ENCODE measurements around the gene PTPN20.
A peak's percentile ranks its signal among the peaks of the same experiment; 100 is the strongest.

The PTPN20 gene

DNA sequence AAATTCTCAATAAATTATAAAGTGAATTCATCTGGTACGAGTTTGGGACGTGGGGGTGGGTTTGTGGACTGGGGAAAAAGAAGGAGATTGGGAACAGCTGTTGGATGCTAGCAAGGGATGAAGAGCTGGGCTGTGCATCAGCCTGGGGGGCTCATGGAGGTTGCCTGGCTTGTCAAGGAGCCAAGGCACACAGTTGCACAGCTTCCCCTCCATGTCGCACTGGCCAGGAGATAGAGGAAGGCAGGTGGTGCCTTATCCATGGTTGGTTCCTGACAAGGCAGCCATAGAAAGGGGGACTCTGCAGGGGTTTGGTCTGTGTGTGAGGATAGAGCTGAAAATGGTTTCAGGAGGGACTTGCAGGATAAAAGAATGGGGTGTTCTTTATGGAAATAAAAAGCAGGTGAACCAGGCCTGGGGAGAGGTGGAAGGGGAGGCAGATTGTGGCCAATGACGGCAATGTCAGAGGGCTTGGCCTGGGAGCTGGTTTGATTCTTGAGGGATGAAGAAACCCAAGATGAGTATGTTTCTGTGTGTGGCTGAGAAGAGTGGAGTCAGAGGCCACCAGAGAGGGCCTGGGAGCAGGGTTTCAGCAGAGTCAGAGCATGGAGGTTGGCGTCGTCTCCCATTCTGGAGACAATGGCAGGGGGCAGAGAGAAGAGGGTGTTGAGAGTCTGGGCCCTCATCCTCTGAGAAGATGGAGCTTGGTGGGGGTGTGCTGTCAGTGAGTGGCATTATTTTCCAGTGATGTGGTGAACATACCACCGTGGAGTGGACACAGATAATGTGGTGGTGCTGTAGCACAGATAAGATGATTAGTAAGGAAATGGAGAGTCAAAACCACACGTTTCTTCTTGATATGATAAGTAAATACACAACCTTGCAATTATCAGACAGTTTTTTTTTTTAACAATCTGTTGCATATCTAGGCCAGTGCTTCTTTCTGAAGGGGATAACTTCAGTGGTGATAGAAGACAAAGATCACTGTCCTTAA lies 108.2 kb downstream of the PTPN20 start:
- Mint-ChIP-seq H3K27me3 (peaks cover 0 to 17% of the 10 kb centered on the region in 2 donors), H3K9me3 (no peaks in the 10 kb centered on the region), H3K36me3 (ENCODE audit: insufficient read depth) (no peaks in the 10 kb centered on the region), H3K4me1 (ENCODE audit: low read depth in 2 of 2) (peaks cover 0 to 4% of the 10 kb centered on the region in 2 donors), H3K27ac (no peak overlapping the region), H3K4me3 (no peak overlapping the region)
- ATAC-seq (replicated peaks) (no peak), DNase-seq (no peak)

DNA sequence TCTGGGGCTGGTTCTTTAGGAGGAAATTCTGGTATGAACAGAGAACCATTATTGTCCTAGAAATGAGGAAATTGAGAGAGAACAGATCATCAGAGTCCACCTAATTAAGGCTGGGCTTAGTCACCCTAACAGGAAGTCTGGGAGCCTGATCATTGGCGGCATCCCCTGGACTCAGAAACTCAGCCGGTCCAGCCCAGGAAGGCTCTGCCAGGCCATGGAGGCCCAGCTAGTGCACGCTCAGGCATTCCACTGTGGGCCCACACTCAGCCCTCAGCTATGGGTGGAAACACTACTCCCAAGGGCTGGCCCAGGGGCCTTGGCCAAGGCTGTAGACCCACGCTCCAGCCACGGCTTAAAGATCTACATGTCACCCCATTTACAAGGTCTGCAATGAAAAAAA lies 109.2 kb downstream of the PTPN20 start:
- Mint-ChIP-seq H3K27me3 (peaks cover 0 to 17% of the 10 kb centered on the region in 2 donors), H3K36me3 (ENCODE audit: insufficient read depth) (no peaks in the 10 kb centered on the region), H3K27ac (no peak overlapping the region), H3K9me3 (no peaks in the 10 kb centered on the region), H3K4me3 (no peak overlapping the region), H3K4me1 (ENCODE audit: low read depth in 2 of 2) (peaks cover 0 to 4% of the 10 kb centered on the region in 2 donors)
- ATAC-seq (replicated peaks) (no peak), DNase-seq (no peak)

DNA sequence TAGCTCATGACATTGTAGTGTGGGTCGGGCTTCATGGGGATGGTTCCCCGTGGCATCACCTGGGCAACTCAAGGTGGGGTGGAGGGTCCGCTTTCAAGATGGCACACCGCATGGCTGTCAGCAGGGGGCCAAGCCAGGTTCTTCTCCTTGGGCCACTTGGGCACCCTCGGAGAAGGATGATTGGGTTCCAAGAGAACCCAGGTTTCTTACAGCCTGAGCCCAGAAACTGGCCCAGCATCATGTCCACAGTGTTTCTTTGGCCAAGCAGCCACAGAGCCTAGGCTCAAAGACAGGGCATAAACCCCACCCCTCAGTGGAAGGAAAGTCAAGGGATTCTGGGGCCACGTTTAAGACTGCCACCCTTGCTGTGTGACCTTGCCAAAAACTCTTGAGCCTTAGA lies 110.6 kb downstream of the PTPN20 start:
- H3K4me1 Mint-ChIP-seq (ENCODE audit: low read depth in 2 of 2) = peaks cover 0 to 4% of the 10 kb centered on the region in 2 donors
- H3K4me3 Mint-ChIP-seq = no peak overlapping the region
- no peak overlapping the region for H3K27ac Mint-ChIP-seq
- DNase-seq (no peak), ATAC-seq (replicated peaks) (no peak)
- no peaks in the 10 kb centered on the region for H3K9me3 Mint-ChIP-seq
- H3K36me3 Mint-ChIP-seq (ENCODE audit: insufficient read depth) = no peaks in the 10 kb centered on the region
- peaks cover 0 to 8% of the 10 kb centered on the region in 2 donors for H3K27me3 Mint-ChIP-seq

- DNase-seq (no peak), ATAC-seq (replicated peaks) (no peak)
- no peak overlapping the region for H3K4me3 Mint-ChIP-seq
- no peak overlapping the region for H3K27ac Mint-ChIP-seq
- peaks cover 0 to 1% of the 10 kb centered on the region in 2 donors for H3K27me3 Mint-ChIP-seq
- no peaks in the 10 kb centered on the region for H3K9me3 Mint-ChIP-seq
- peaks cover 0 to 4% of the 10 kb centered on the region in 2 donors for H3K4me1 Mint-ChIP-seq (ENCODE audit: low read depth in 2 of 2)
- no peaks in the 10 kb centered on the region for H3K36me3 Mint-ChIP-seq (ENCODE audit: insufficient read depth)
These were observed 111.3 kb downstream of the PTPN20 start for GRCh38 chr10:47022311-47023131.

GRCh38 chr10:47023237-47024045 lies 112.2 kb downstream of the PTPN20 start:
- no peaks in the 10 kb centered on the region for H3K36me3 Mint-ChIP-seq (ENCODE audit: insufficient read depth)
- DNase-seq (no peak), ATAC-seq (replicated peaks) (no peak)
- H3K9me3 Mint-ChIP-seq = no peaks in the 10 kb centered on the region
- H3K27me3 Mint-ChIP-seq = no peaks in the 10 kb centered on the region
- no peak overlapping the region for H3K4me3 Mint-ChIP-seq
- H3K4me1 Mint-ChIP-seq (ENCODE audit: low read depth in 2 of 2) = peaks cover 0 to 4% of the 10 kb centered on the region in 2 donors
- no peak overlapping the region for H3K27ac Mint-ChIP-seq

DNA sequence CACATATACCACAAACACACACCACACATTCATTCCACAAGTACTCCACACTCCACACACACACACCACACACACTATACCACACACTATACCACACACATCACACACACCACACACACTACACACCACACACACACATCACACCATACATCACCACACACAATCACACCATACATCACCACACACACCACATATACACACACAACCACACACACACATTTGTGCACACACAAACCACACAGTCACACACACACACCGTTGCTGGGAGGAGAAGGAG lies 112.8 kb downstream of the PTPN20 start:
- no peaks in the 10 kb centered on the region for H3K27me3 Mint-ChIP-seq
- H3K36me3 Mint-ChIP-seq (ENCODE audit: insufficient read depth) = no peaks in the 10 kb centered on the region
- no peak overlapping the region for H3K27ac Mint-ChIP-seq

GRCh38 chr10:47024399-47025252 lies 113.4 kb downstream of the PTPN20 start:
- H3K27me3 Mint-ChIP-seq = no peaks in the 10 kb centered on the region
- H3K9me3 Mint-ChIP-seq = no peaks in the 10 kb centered on the region
- H3K36me3 Mint-ChIP-seq (ENCODE audit: insufficient read depth) = no peaks in the 10 kb centered on the region
- peak in 2 of 3 experiments; percentile 23 to 43 for DNase-seq
- H3K27ac Mint-ChIP-seq = no peak overlapping the region
- H3K4me1 Mint-ChIP-seq (ENCODE audit: low read depth in 2 of 2) = peaks cover 0 to 4% of the 10 kb centered on the region in 2 donors
- ATAC-seq (replicated peaks) = peak; percentile 51
- no peak overlapping the region for H3K4me3 Mint-ChIP-seq

More for the DNA sequence above, 112.8 kb downstream of the PTPN20 start:
- Mint-ChIP-seq H3K9me3 (no peaks in the 10 kb centered on the region), H3K4me1 (ENCODE audit: low read depth in 2 of 2) (peaks cover 0 to 4% of the 10 kb centered on the region in 2 donors), H3K4me3 (no peak overlapping the region)
- no peak for DNase-seq
- no peak for ATAC-seq (replicated peaks)

DNA sequence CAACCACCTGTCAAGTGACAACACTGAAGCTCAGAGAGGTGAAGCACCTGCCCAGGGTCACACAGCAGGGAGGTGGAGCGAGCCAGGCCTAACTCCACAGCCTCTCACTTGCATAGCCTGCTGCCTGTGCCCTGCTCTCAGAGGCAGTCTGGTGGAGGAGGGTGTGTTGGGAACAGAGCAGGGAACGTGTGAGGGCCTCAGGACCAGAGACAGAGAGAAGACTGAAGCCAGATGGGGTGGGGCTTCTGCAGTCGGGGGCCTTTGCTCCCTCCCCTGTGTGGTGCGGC lies 114.0 kb downstream of the PTPN20 start:
- H3K4me1 Mint-ChIP-seq (ENCODE audit: low read depth in 2 of 2) = peaks cover 0 to 4% of the 10 kb centered on the region in 2 donors
- no peaks in the 10 kb centered on the region for H3K36me3 Mint-ChIP-seq (ENCODE audit: insufficient read depth)
- DNase-seq = no peak
- no peaks in the 10 kb centered on the region for H3K27me3 Mint-ChIP-seq
- no peak overlapping the region for H3K27ac Mint-ChIP-seq
- no peaks in the 10 kb centered on the region for H3K9me3 Mint-ChIP-seq
- ATAC-seq (replicated peaks) = no peak
- H3K4me3 Mint-ChIP-seq = no peak overlapping the region

DNA sequence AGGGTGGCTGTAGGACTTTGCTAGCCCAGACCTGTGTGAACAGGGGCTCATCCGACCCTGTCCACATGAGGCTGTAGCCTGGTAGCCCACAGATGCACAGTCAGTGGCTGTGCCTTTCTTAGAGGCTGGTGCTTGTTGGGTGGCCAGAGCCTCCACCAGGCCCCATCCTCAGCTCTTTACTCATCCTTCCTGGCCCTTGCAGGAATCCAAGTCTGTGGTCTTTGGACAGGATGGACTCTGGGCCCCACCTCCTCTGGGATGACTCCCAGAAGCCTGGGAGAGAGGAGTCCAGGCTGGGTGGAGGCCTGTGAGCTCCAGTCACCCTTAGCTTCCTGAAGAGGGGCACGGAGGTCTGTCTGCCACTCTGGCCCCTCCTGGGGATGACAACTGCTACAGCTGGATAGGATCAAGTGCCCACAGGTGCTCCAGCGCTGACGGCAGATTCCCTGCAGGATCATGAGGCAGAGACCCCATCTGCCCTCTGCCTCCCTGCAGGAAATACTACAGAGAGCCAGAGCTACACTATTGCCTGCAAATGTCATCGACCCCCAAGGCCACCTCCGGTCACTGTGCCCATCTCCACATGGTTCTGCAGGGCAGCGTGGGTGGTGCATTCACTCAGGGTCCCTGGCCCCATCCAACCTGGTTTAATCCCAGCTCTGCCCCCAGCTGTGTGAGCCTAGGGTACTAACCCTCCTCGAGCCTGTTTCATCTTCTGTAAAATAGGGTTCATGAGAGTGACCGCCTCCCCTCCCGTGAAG lies 114.5 kb downstream of the PTPN20 start:
- no peak overlapping the region for H3K4me3 Mint-ChIP-seq
- H3K27me3 Mint-ChIP-seq = peaks cover 0 to 1% of the 10 kb centered on the region in 2 donors
- no peaks in the 10 kb centered on the region for H3K9me3 Mint-ChIP-seq
- DNase-seq = no peak
- ATAC-seq (replicated peaks) = no peak
- H3K4me1 Mint-ChIP-seq (ENCODE audit: low read depth in 2 of 2) = peaks cover 0 to 4% of the 10 kb centered on the region in 2 donors
- no peak overlapping the region for H3K27ac Mint-ChIP-seq
- H3K36me3 Mint-ChIP-seq (ENCODE audit: insufficient read depth) = no peaks in the 10 kb centered on the region

DNA sequence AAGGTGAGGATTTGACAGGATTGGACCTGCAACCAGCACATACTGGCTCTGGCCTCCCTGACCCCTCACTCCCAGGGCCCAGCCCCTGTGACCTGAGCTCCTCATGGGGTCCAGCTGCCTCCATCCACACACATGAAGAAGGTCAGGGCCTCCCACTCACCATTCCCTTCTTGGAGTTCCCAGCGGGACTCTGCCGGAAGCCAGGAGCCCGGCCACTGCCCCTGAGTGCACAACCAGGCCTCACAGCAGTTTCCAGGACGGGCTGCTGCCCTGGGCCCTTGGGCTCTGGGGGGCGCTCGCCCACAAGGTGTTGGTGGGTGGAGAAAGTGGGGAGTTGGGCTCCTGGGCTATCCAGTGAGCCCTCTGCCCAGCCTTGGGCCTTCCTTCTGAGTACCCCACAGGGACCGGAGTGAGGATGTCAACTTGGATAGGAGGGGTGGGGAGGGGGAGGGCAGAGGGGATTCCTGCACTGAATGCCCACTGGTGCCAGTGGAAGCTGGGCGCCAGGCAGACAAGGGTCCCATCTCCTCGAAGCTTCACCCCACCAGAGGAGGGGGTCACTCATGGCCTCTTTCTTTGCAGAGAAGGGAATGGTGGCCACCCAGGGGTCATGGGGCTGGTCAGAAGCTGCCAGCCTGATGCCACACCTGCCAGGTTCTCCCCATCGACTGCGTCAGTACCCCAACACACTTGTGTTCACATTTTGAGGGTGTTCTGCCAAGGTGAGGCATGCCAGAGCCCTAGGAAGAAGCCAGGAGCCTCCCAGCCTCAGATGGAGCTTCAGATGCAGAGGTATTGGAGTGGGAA lies 115.3 kb downstream of the PTPN20 start:
- ATAC-seq (replicated peaks) = no peak
- H3K4me3 Mint-ChIP-seq = no peak overlapping the region
- H3K36me3 Mint-ChIP-seq (ENCODE audit: insufficient read depth) = peaks cover 4% of the 10 kb centered on the region
- no peak overlapping the region for H3K27ac Mint-ChIP-seq
- H3K27me3 Mint-ChIP-seq = peaks cover 0 to 9% of the 10 kb centered on the region in 2 donors
- peaks cover 0 to 4% of the 10 kb centered on the region in 2 donors for H3K4me1 Mint-ChIP-seq (ENCODE audit: low read depth in 2 of 2)
- H3K9me3 Mint-ChIP-seq = no peaks in the 10 kb centered on the region
- no peak for DNase-seq

DNA sequence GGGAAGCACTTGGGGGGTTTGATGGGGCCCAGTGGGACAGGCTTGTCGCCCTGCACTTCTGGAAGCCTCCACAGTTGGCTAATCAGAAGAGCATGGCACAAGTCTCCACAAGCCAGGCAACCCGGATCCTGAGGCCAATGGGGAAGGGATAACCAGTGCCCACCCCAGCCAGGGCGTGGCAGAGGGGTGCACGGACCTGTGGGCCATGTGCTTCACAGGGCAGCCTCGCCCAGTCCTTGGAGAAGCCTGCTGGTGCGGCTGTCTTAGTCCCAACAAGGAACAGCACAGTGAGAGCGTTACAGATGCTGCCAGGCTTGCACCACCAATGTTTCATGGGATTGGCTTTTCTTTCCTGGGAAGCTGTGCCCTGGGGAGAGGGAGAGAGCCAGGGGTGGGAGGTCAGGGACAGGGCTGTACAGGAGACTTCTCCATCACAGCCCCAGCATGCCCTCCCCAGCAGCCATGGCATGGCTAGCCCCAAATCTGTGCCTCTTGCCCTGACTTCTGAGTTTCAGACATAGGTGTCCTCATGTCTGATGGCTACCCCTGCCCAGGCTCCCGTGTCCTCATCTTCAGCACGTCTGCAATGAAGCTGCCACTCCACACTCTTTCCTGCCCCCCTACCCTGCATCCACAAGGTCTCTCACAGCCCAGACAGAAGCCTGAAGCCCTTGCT lies 116.0 kb downstream of the PTPN20 start:
- H3K9me3 Mint-ChIP-seq = no peaks in the 10 kb centered on the region
- no peak overlapping the region for H3K27ac Mint-ChIP-seq
- H3K4me3 Mint-ChIP-seq = no peak overlapping the region
- DNase-seq (no peak), ATAC-seq (replicated peaks) (no peak)
- H3K36me3 Mint-ChIP-seq (ENCODE audit: insufficient read depth) = peaks cover 4% of the 10 kb centered on the region
- peaks cover 0 to 4% of the 10 kb centered on the region in 2 donors for H3K4me1 Mint-ChIP-seq (ENCODE audit: low read depth in 2 of 2)
- H3K27me3 Mint-ChIP-seq = peaks cover 0 to 12% of the 10 kb centered on the region in 2 donors

Measured in effector memory CD8-positive, alpha-beta T cell (primary cell).